H1 (cell line): ENCODE results near the gene GOLGB1. TPM values are rescaled to one million over a fixed set of nuclear protein-coding genes. Genes with fewer than 3 reads are reported as not detected.

ENCODE experiments used
- CHD7 ChIP-seq: fragments of 300-600 bp; sonication (generic); IDR thresholded peaks from 2 replicates; pipeline ENCODE4 v1.7.1; 2012; ENCODE audit warnings: low read length, moderate library complexity, mild to moderate bottlenecking, inconsistent platforms; ENCODE audit not compliant: insufficient replicate concordance
- GTF2F1 ChIP-seq: IDR thresholded peaks from 2 replicates; pipeline ENCODE4 v1.6.1; 2012; ENCODE audit warnings: low read depth, low read length, improper control_type of control experiment, borderline replicate concordance
- YY1 ChIP-seq: IDR thresholded peaks from 2 replicates; pipeline ENCODE4 v1.6.1; 2011; ENCODE audit warnings: low read depth, mild to moderate bottlenecking, low read length
- polyA plus RNA-seq, 7 experiments: library from polyadenylated mRNA; depleted of rRNA in 3 of 7; stranded (reverse) in 5 of 7; unstranded in 2 of 7; fragments of >200 nt in 5 of 7; fragments of 200-250 nt in 2 of 7; gene quantifications; 1 replicate in 5 of 7; 2 replicates in 1 of 7; 4 replicates in 1 of 7; pipeline versions ENCODE4 v1.2.1 to v1.2.3, GENCODE V29; 2011 to 2013; ENCODE audit warnings: missing spikeins in 2 of 7, mixed read lengths in 2 of 7
- total RNA-seq: library from RNA; stranded (reverse); fragmentation: NEBNext Ultra II Directional; extraction: Animal tissue kit (Norgen Biotek cat#: 25700); gene quantifications from 2 replicates; pipeline ENCODE4 v1.2.1, GENCODE V29; 2021

Gene GOLGB1
- total and polyA plus RNA-seq, 2 of the 8 experiments (the other 6 are each of a cell fraction or from before 2014, with no cell fraction given) = 5.9 to 28.5 TPM

DNA sequence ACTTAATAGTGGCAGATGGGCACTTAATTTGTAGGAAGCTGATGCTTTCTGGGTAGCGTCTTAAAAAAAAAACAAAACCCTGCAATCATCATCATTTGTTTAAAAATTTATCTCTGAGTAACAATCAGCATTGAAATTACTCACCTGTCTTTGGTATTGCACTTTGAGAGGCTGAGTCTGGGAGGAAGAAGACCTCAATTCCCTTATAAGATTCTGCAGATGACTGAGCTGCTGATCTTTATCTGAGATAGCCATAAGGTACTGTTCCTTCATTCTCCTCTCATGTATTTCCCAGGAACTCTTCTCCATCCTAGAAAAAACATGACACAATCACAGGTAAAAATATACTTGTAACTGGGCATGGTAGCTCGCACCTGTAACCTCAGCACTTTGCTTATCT lies 72.4 kb downstream of the GOLGB1 start (continued):
- TF ChIP-seq CHD7 (no peak), YY1 (no peak), GTF2F1 (no peak)
